GM19351 (cell line): ENCODE data around the gene SYT8.
A peak's percentile ranks its signal among the peaks of the same experiment; 100 is the strongest.

Experiments used
- ATAC-seq: cut with Tn5 transposase; IDR thresholded peaks from one replicate; pipeline ENCODE4 v1.9.1; 2021; ENCODE audit warnings: mild to moderate bottlenecking, moderate library complexity; ENCODE audit not compliant: unreplicated experiment

The SYT8 gene

GRCh38 chr11:1831338-1832210 lies 3.2 kb upstream of the SYT8 start:
- no peak for ATAC-seq

- ATAC-seq = no peak
Measured at GRCh38 chr11:1832211-1832919, 2.4 kb upstream of the SYT8 start.

- ATAC-seq = no peak
Measured at GRCh38 chr11:1832920-1833295, 1.9 kb upstream of the SYT8 start.

GRCh38 chr11:1834062-1834610 lies 654 bp upstream of the SYT8 start:
- ATAC-seq = no peak

GRCh38 chr11:1835671-1836010 lies 851 bp downstream of the SYT8 start:
- no peak for ATAC-seq

- no peak for ATAC-seq
Measured at GRCh38 chr11:1836011-1836945, 1.5 kb downstream of the SYT8 start.

GRCh38 chr11:1837171-1838076 lies 2.6 kb downstream of the SYT8 start:
- ATAC-seq = peak; percentile 77

GRCh38 chr11:1838077-1838425 lies 3.3 kb downstream of the SYT8 start:
- ATAC-seq = no peak

GRCh38 chr11:1838426-1839144 lies 3.8 kb downstream of the SYT8 start, which contains the start of gene TNNI2:
TSS of gene TNNI2 (plus strand) at chr11:1838981. CDS start at chr11:1839697, 716 bp downstream.
- no peak for ATAC-seq

- ATAC-seq = no peak
Measured at GRCh38 chr11:1839204-1839923, 4.6 kb downstream of the SYT8 start.

- ATAC-seq = peak; percentile 47
Measured at GRCh38 chr11:1839924-1840779, 5.4 kb downstream of the SYT8 start.

- ATAC-seq = no peak
Measured at GRCh38 chr11:1840780-1841480, 6.1 kb downstream of the SYT8 start.

- ATAC-seq = no peak
Measured at GRCh38 chr11:1841511-1842148, 6.8 kb downstream of the SYT8 start.

GRCh38 chr11:1842149-1843097 lies 7.6 kb downstream of the SYT8 start:
- no peak for ATAC-seq

GRCh38 chr11:1843098-1843473 lies 8.3 kb downstream of the SYT8 start:
- ATAC-seq = no peak

- ATAC-seq = no peak
Measured at GRCh38 chr11:1843796-1844195, 9.0 kb downstream of the SYT8 start.
